Transverse colon (tissue), 4 donors: ENCODE measurements around the gene LTBR. TPM values are rescaled to one million over a fixed set of nuclear protein-coding genes. Genes with fewer than 3 reads are reported as not detected.

ENCODE experiments used
- DNase-seq: peaks from one replicate; pipeline ENCODE4 v3.0.0-alpha.2; 2019
- H3K27ac ChIP-seq, 4 donors: fragments of 200-600 bp; sonication (generic); 2 replicates each; pipeline ENCODE4 v1.5.1; 2016 to 2018; ENCODE audit warnings: inconsistent platforms in 4 of 4
- H3K27me3 ChIP-seq: fragments of 200-600 bp; sonication (generic); 2 replicates; pipeline ENCODE4 v1.5.1; 2017; ENCODE audit warnings: inconsistent platforms
- H3K36me3 ChIP-seq, 4 donors: fragments of 200-600 bp; sonication (generic); 2 replicates each; pipeline ENCODE4 v1.5.1; 2017 to 2019; ENCODE audit warnings: inconsistent platforms in 4 of 4
- H3K4me1 ChIP-seq, 4 donors: fragments of 200-600 bp; sonication (generic); 2 replicates each; pipeline ENCODE4 v1.5.1; 2017 to 2020; ENCODE audit warnings: inconsistent platforms in 4 of 4
- H3K4me3 ChIP-seq, 4 donors: fragments of 200-600 bp; sonication (generic); 1 replicate in 1 of 4; 2 replicates in 3 of 4; pipeline versions ENCODE4 v1.5.1 to v1.6.1; 2017 to 2019; ENCODE audit warnings: inconsistent platforms in 4 of 4
- H3K9me3 ChIP-seq, 2 donors: fragments of 200-600 bp; sonication (generic); 2 replicates each; pipeline ENCODE4 v1.5.1; 2017 to 2019; ENCODE audit warnings: inconsistent platforms in 2 of 2
- CTCF ChIP-seq, 5 experiments: fragments of 200-600 bp in 3 of 5; fragments of 450-650 bp in 2 of 5; sonication (generic) in 3 of 5; IDR thresholded peaks; 1 replicate in 2 of 5; 2 replicates in 3 of 5; pipeline ENCODE4 v1.5.1; 2016 to 2017; ENCODE audit warnings: antibody characterized with exemption in 5 of 5, inconsistent platforms in 3 of 5, mild to moderate bottlenecking in 2 of 5, moderate library complexity in 1 of 5
- EP300 ChIP-seq: sonication (generic); formaldehyde crosslinking; IDR thresholded peaks from one replicate; pipeline ENCODE4 v1.6.1; 2017; ENCODE audit warnings: antibody characterized with exemption, low read depth
- POLR2A ChIP-seq: fragments of 450-650 bp; IDR thresholded peaks from one replicate; pipeline ENCODE4 v1.6.1; 2016; ENCODE audit warnings: antibody characterized with exemption, mild to moderate bottlenecking, moderate library complexity
- POLR2AphosphoS5 ChIP-seq, 3 donors: sonication (generic); formaldehyde crosslinking; IDR thresholded peaks; one replicate each; pipeline ENCODE4 v1.6.1; 2016; ENCODE audit warnings: antibody characterized with exemption in 3 of 3
- WGBS, 2 donors: methylation state at CpG; one replicate each; pipeline ENCODE4 v1.1.5; 2018; ENCODE audit warnings: low coverage in 1 of 2; 5-methylcytosine and 5-hydroxymethylcytosine counted together
- in situ Hi-C, 4 donors: fragments of 200-750 bp; cut with MboI; loops; one replicate each; pipeline versions ENCODE4 v1.15.0 to v1.15.1; 2017; ENCODE audit warnings: low sequenced_read_pairs in 3 of 4, low pct_ligation_motif_present in 1 of 4, low pct_unique_long_range_greater_than_20kb in 1 of 4
- intact Hi-C: fragments of 100-400 bp; cut with DNase I; formaldehyde crosslinking; loops from one replicate; pipeline ENCODE4 v1.15.1; 2023; ENCODE audit warnings: low total_unique reads
- total RNA-seq, 4 donors: library from RNA; depleted of rRNA; stranded (reverse); fragments of >200 nt; gene quantifications; one replicate each; pipeline ENCODE4 v1.1.0, GENCODE V29; 2016

LTBR gene
- total RNA-seq, 4 donors from 2014 or later = 148 to 367 (median 208) TPM

- no peaks in the 10 kb centered on the region for H3K36me3 ChIP-seq
- TF ChIP-seq POLR2AphosphoS5 (IDR thresholded peaks at IDR 0.05) = no peak
- no peak for TF ChIP-seq CTCF (IDR thresholded peaks at IDR 0.05)
- no peak for TF ChIP-seq EP300
- no peak for TF ChIP-seq POLR2A
- H3K9me3 ChIP-seq = no peaks in the 10 kb centered on the region
- DNase-seq = no peak
- no peak overlapping the region for H3K4me3 ChIP-seq
- intact Hi-C loops = no loop called here
- no peaks in the 10 kb centered on the region for H3K27me3 ChIP-seq
- WGBS, 2 donors = 53 to 56% methylated on average over 6 of the region's 6 CpGs
- no peak overlapping the region for H3K27ac ChIP-seq
- H3K4me1 ChIP-seq = no peaks in the 10 kb centered on the region
- in situ Hi-C loops = no loop called here
Observed at GRCh38 chr12:6405963-6406362, 22.0 kb downstream of the LTBR start.

GRCh38 chr12:6407236-6407954 is 23.4 kb downstream of the LTBR start:
- in situ Hi-C loops = no loop called here
- no peaks in the 10 kb centered on the region for H3K36me3 ChIP-seq
- WGBS, 2 donors = 89 to 93% methylated on average over 5 to 10 of the region's 10 CpGs

DNA sequence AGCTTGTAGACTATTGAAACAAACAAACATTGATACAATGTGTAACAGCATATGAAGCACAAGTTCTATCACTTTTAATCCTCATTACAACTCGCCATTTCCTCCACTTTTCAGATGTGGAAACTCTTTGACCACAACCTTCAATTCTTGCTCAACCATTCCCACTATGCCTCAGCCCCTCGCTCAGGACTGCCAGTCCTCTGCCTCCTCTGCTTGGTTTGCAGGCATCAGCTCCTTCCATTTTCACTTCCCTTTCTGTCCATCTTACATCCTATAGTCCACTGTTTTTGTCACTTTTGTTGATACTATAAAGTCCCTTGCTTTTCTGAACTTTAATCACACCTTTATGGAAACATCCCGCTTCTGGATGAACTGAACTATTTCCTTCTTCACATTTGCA is 32.6 kb downstream of the LTBR start:
- intact Hi-C loops = no loop called here

More at GRCh38 chr12:6407236-6407954, 23.4 kb downstream of the LTBR start:
- Histone ChIP-seq H3K4me3 (no peak overlapping the region), H3K4me1 (no peaks in the 10 kb centered on the region), H3K27ac (no peak overlapping the region), H3K27me3 (no peaks in the 10 kb centered on the region), H3K9me3 (no peaks in the 10 kb centered on the region)
- intact Hi-C loops = no loop called here
- no peak for DNase-seq
- no peak for TF ChIP-seq POLR2AphosphoS5 (IDR thresholded peaks at IDR 0.05)
- no peak for TF ChIP-seq POLR2A
- no peak for TF ChIP-seq EP300
- no peak for TF ChIP-seq CTCF (IDR thresholded peaks at IDR 0.05)

GRCh38 chr12:6418796-6419195 is 34.8 kb downstream of the LTBR start:
- Histone ChIP-seq H3K9me3 (no peaks in the 10 kb centered on the region), H3K4me3 (no peak overlapping the region), H3K36me3 (no peaks in the 10 kb centered on the region), H3K27me3 (no peaks in the 10 kb centered on the region), H3K4me1 (peaks cover 2 to 19% (median 8%) of the 10 kb centered on the region in 4 donors), H3K27ac (no peak overlapping the region)
- 64 to 86% methylated on average over 4 to 6 of the region's 6 CpGs for WGBS, 2 donors
- no peak for DNase-seq
- intact Hi-C loops (no loop called here), in situ Hi-C loops (no loop called here)
- TF ChIP-seq POLR2A = no peak
- TF ChIP-seq CTCF (IDR thresholded peaks at IDR 0.05) = no peak
- no peak for TF ChIP-seq POLR2AphosphoS5 (IDR thresholded peaks at IDR 0.05)
- no peak for TF ChIP-seq EP300

More for the DNA sequence above, 32.6 kb downstream of the LTBR start:
- Histone ChIP-seq H3K27ac (no peak overlapping the region), H3K9me3 (no peaks in the 10 kb centered on the region), H3K27me3 (no peaks in the 10 kb centered on the region), H3K36me3 (no peaks in the 10 kb centered on the region), H3K4me3 (no peak overlapping the region), H3K4me1 (peaks cover 0 to 13% (median 4%) of the 10 kb centered on the region in 4 donors)
- in situ Hi-C loops = no loop called here
- WGBS, 2 donors = 67 to 89% methylated on average over 3 of the region's 3 CpGs
- no peak for DNase-seq
- TF ChIP-seq CTCF (IDR thresholded peaks at IDR 0.05) (no peak), POLR2A (no peak), EP300 (no peak), POLR2AphosphoS5 (IDR thresholded peaks at IDR 0.05) (no peak)
